Naive thymus-derived CD4-positive, alpha-beta T cell (primary cell): ENCODE results near the gene CORO2B. TPM values are rescaled to one million over a fixed set of nuclear protein-coding genes. Genes with fewer than 3 reads are reported as not detected.

Source experiments
- ATAC-seq: fragments of 150-1000 bp; cut with Tn5 transposase; 2 replicates; pipeline ENCODE4 v1.10.0; 2021; ENCODE audit warnings: mild to moderate bottlenecking, moderate library complexity
- CTCF ChIA-PET: fragments of 350-600 bp; sonication (Branson Sonifier 250); formaldehyde crosslinking; loops from one replicate; lab custom pipeline; 2021; ENCODE audit warnings: antibody characterized with exemption; lab: Charles Lee
- POLR2A ChIA-PET: fragments of 350-600 bp; sonication (Branson Sonifier 250); formaldehyde crosslinking; loops from one replicate; lab custom pipeline; 2021; ENCODE audit warnings: antibody characterized with exemption, inconsistent platforms; lab: Charles Lee
- DNase-seq, 9 donors: peaks; one replicate each; pipeline versions ENCODE4 v3.0.0 to v3.0.0-alpha.2; 2020 to 2022; ENCODE audit warnings: mixed read lengths in 1 of 9
- H3K27ac ChIP-seq: one replicate; pipeline ENCODE4 v1.7.0; 2013; ENCODE audit warnings: mild to moderate bottlenecking, low read depth, low read length, moderate library complexity
- H3K27me3 ChIP-seq, 2 donors: one replicate each; pipeline ENCODE4 v1.7.0; 2013; ENCODE audit warnings: low read length in 2 of 2, mild to moderate bottlenecking in 2 of 2, moderate library complexity in 2 of 2; ENCODE audit not compliant: control insufficient read depth in 2 of 2, insufficient read depth in 2 of 2
- H3K36me3 ChIP-seq, 3 experiments: 1 replicate in 2 of 3; 2 replicates in 1 of 3; pipeline ENCODE4 v1.7.0; 2013; ENCODE audit warnings: low read length in 3 of 3, mild to moderate bottlenecking in 3 of 3, moderate library complexity in 1 of 3; ENCODE audit not compliant: insufficient read depth in 3 of 3, control insufficient read depth in 2 of 3
- H3K4me1 ChIP-seq, 2 donors: one replicate each; pipeline ENCODE4 v1.7.0; 2013; ENCODE audit warnings: low read length in 2 of 2, mild to moderate bottlenecking in 2 of 2, moderate library complexity in 1 of 2; ENCODE audit not compliant: control insufficient read depth in 2 of 2, insufficient read depth in 2 of 2
- H3K4me3 ChIP-seq: 2 replicates; pipeline ENCODE4 v1.7.0; 2013; ENCODE audit warnings: mild to moderate bottlenecking, low read length
- H3K9me3 ChIP-seq, 3 experiments: 1 replicate in 2 of 3; 2 replicates in 1 of 3; pipeline ENCODE4 v1.7.0; 2013; ENCODE audit warnings: low read length in 3 of 3; ENCODE audit not compliant: control insufficient read depth in 2 of 3
- H3K27ac Mint-ChIP-seq, 9 donors: one replicate each; pipeline ENCODE4 v1.8.0; 2020 to 2022; ENCODE audit warnings: mixed read lengths in 9 of 9, mild to moderate bottlenecking in 8 of 9, moderate library complexity in 5 of 9, inconsistent platforms in 2 of 9
- H3K27me3 Mint-ChIP-seq, 5 donors: one replicate each; pipeline ENCODE4 v1.8.0; 2021 to 2022; ENCODE audit warnings: mixed read lengths in 5 of 5, mild to moderate bottlenecking in 1 of 5
- H3K36me3 Mint-ChIP-seq, 5 donors: one replicate each; pipeline ENCODE4 v1.8.0; 2020 to 2022; ENCODE audit warnings: mixed read lengths in 5 of 5, mild to moderate bottlenecking in 3 of 5, inconsistent platforms in 1 of 5
- H3K4me1 Mint-ChIP-seq, 7 donors: one replicate each; pipeline ENCODE4 v1.8.0; 2020 to 2022; ENCODE audit warnings: mixed read lengths in 7 of 7, mild to moderate bottlenecking in 3 of 7, inconsistent platforms in 1 of 7
- H3K4me3 Mint-ChIP-seq, 10 donors: one replicate each; pipeline ENCODE4 v1.8.0; 2020 to 2022; ENCODE audit warnings: mild to moderate bottlenecking in 10 of 10, mixed read lengths in 10 of 10, moderate library complexity in 6 of 10, inconsistent platforms in 2 of 10
- H3K9me3 Mint-ChIP-seq, 11 donors: one replicate each; pipeline ENCODE4 v1.8.0; 2020 to 2022; ENCODE audit warnings: mixed read lengths in 11 of 11, mild to moderate bottlenecking in 4 of 11, inconsistent platforms in 1 of 11, moderate library complexity in 1 of 11
- intact Hi-C, 2 donors: fragments of 100-400 bp; cut with micrococcal nuclease; formaldehyde crosslinking; loops; one replicate each; pipeline ENCODE4 v1.15.1; 2023
- polyA plus RNA-seq, 2 donors: library from polyadenylated mRNA; unstranded; fragments of 300-500 nt; fragmentation: Illumina TruSeq; gene quantifications; one replicate each; pipeline ENCODE4 v1.2.3, GENCODE V29; 2021
- total RNA-seq, 6 experiments: library from RNA in 5 of 6; stranded (reverse) in 5 of 6; gene quantifications; 1 replicate in 5 of 6; 2 replicates in 1 of 6; pipeline ENCODE4 v1.2.3 and lab custom pipeline; 2021 to 2026

CORO2B gene
- total and polyA plus RNA-seq, 7 experiments from 2014 or later: 0.15 TPM; not detected in 6

DNA sequence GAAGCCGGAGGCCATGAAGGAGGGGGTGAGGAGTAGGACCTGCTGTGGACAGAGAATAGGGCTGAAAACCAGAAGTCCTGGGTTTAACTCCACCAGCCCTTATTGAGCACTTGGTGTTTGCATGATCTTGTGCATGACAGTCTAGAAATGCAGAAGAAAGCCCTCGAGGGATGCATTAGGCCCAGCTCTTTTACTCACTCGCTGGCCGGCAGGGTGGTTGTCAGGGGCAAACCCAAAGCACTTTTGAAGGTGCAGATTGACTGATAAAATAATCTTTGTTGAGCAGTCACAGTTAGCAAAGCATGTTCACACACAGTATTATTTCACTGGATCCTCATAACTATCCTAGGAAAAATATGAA, 55.3 kb downstream of the CORO2B start:
- intact Hi-C loops: no loop called here
- H3K4me1 ChIP-seq: no peaks in the 10 kb centered on the region
- H3K9me3 ChIP-seq: no peaks in the 10 kb centered on the region
- no peaks in the 10 kb centered on the region for H3K9me3 Mint-ChIP-seq
- H3K27me3 Mint-ChIP-seq: peaks cover 0 to 5% (median 2%) of the 10 kb centered on the region in 5 donors
- H3K27ac Mint-ChIP-seq: no peak overlapping the region
- DNase-seq: no peak
- no peaks in the 10 kb centered on the region for H3K36me3 ChIP-seq
- H3K36me3 Mint-ChIP-seq: no peaks in the 10 kb centered on the region
- H3K27me3 ChIP-seq: no peaks in the 10 kb centered on the region
- ChIA-PET POLR2A (no interaction called here), CTCF (no interaction called here)
- no peaks in the 10 kb centered on the region for H3K4me1 Mint-ChIP-seq
- no peak for ATAC-seq
- H3K27ac ChIP-seq: no peak overlapping the region
- no peak overlapping the region for H3K4me3 Mint-ChIP-seq
- no peak overlapping the region for H3K4me3 ChIP-seq

DNA sequence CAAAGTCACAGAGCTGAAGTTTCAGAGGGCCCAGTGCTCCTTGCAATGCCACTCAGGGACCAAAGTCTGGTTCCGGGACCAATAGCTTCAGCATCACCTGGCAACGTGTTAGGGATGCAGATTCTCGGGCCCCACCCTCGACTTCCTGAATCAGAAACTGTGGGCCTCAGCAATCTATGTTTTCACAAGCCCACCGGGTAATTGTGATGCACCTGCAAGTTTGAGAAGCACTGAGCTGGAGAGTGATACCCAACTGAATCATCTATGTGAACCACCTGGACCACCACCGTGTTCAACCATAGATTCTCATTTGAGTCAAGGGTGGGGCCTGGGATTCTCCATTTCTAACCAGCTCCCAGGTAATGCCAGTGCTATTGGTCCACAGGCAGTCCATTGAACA, 55.7 kb downstream of the CORO2B start:
- Mint-ChIP-seq H3K4me3 (no peak overlapping the region), H3K27ac (peak overlapping the region in 1 of 9 donors; percentile 51), H3K4me1 (no peaks in the 10 kb centered on the region), H3K9me3 (no peaks in the 10 kb centered on the region), H3K36me3 (no peaks in the 10 kb centered on the region), H3K27me3 (peaks cover 0 to 5% (median 2%) of the 10 kb centered on the region in 5 donors)
- Histone ChIP-seq H3K4me1 (no peaks in the 10 kb centered on the region), H3K27ac (no peak overlapping the region), H3K4me3 (no peak overlapping the region), H3K27me3 (no peaks in the 10 kb centered on the region), H3K9me3 (no peaks in the 10 kb centered on the region), H3K36me3 (no peaks in the 10 kb centered on the region)
- DNase-seq (no peak), ATAC-seq (no peak)
- POLR2A ChIA-PET: no interaction called here
- intact Hi-C loops: no loop called here
- CTCF ChIA-PET: no interaction called here

DNA sequence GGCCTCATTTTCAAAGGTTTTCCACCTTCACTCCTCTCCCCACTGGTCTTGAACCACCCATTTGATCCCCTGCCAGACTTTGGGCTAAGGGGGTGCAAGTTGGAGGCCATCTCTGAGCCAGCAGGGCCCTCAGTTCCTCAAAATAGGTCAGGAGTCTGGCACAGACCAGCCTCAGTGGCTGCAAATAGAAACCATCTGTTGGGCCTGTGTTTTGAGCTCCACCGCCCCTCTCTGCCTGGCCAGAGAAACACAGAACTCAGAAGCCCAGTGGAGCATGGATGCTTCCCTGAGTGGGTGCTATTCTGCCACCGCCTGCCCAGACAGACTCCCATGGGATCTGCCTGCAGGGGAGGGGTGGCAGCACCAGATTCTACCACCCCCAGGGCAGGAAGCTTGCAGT, 56.3 kb downstream of the CORO2B start:
- no peak overlapping the region for H3K4me3 Mint-ChIP-seq
- H3K4me3 ChIP-seq: no peak overlapping the region
- peaks cover 0 to 2% (median 0%) of the 10 kb centered on the region in 5 donors for H3K27me3 Mint-ChIP-seq
- no peak overlapping the region for H3K27ac ChIP-seq
- no peaks in the 10 kb centered on the region for H3K4me1 Mint-ChIP-seq
- H3K4me1 ChIP-seq: no peaks in the 10 kb centered on the region
- no peaks in the 10 kb centered on the region for H3K36me3 Mint-ChIP-seq
- DNase-seq: no peak
- H3K27me3 ChIP-seq: no peaks in the 10 kb centered on the region
- no peaks in the 10 kb centered on the region for H3K36me3 ChIP-seq
- no peak for ATAC-seq
- POLR2A ChIA-PET: no interaction called here
- intact Hi-C loops: no loop called here
- H3K9me3 Mint-ChIP-seq: no peaks in the 10 kb centered on the region
- no peak overlapping the region for H3K27ac Mint-ChIP-seq
- CTCF ChIA-PET: no interaction called here
- H3K9me3 ChIP-seq: no peaks in the 10 kb centered on the region

GRCh38 chr15:68636256-68636655, 57.5 kb downstream of the CORO2B start:
- ATAC-seq (no peak), DNase-seq (no peak)
- Mint-ChIP-seq H3K9me3 (no peaks in the 10 kb centered on the region), H3K27me3 (no peaks in the 10 kb centered on the region), H3K4me1 (no peaks in the 10 kb centered on the region), H3K27ac (no peak overlapping the region), H3K36me3 (no peaks in the 10 kb centered on the region), H3K4me3 (no peak overlapping the region)
- Histone ChIP-seq H3K27ac (no peak overlapping the region), H3K9me3 (no peaks in the 10 kb centered on the region), H3K27me3 (no peaks in the 10 kb centered on the region), H3K4me3 (no peak overlapping the region), H3K36me3 (no peaks in the 10 kb centered on the region), H3K4me1 (no peaks in the 10 kb centered on the region)
- ChIA-PET CTCF (interaction anchor here (0.6 kb wide), 1 partner anchor 34 kb away, joined by 3 read pairs; no protein-coding TSS in a partner anchor), POLR2A (no interaction called here)
- intact Hi-C loops: no loop called here

- Mint-ChIP-seq H3K36me3 (no peaks in the 10 kb centered on the region), H3K4me3 (no peak overlapping the region), H3K27ac (no peak overlapping the region), H3K27me3 (no peaks in the 10 kb centered on the region), H3K9me3 (no peaks in the 10 kb centered on the region), H3K4me1 (no peaks in the 10 kb centered on the region)
- Histone ChIP-seq H3K36me3 (no peaks in the 10 kb centered on the region), H3K9me3 (no peaks in the 10 kb centered on the region), H3K27ac (no peak overlapping the region), H3K4me1 (no peaks in the 10 kb centered on the region), H3K4me3 (no peak overlapping the region), H3K27me3 (no peaks in the 10 kb centered on the region)
- ChIA-PET POLR2A (no interaction called here), CTCF (interaction anchor here (0.6 kb wide), 1 partner anchor 1918 kb away, joined by 3 read pairs; no protein-coding TSS in a partner anchor)
- intact Hi-C loops: no loop called here
- no peak for ATAC-seq
- DNase-seq: no peak
These were observed 59.1 kb downstream of the CORO2B start for GRCh38 chr15:68637767-68638404.

GRCh38 chr15:68638953-68639515, 60.2 kb downstream of the CORO2B start:
- Mint-ChIP-seq H3K27ac (no peak overlapping the region), H3K36me3 (no peaks in the 10 kb centered on the region), H3K4me3 (no peak overlapping the region), H3K27me3 (no peaks in the 10 kb centered on the region), H3K4me1 (no peaks in the 10 kb centered on the region), H3K9me3 (no peaks in the 10 kb centered on the region)
- Histone ChIP-seq H3K4me1 (no peaks in the 10 kb centered on the region), H3K36me3 (no peaks in the 10 kb centered on the region), H3K9me3 (no peaks in the 10 kb centered on the region), H3K4me3 (no peak overlapping the region), H3K27ac (no peak overlapping the region), H3K27me3 (no peaks in the 10 kb centered on the region)
- no peak for ATAC-seq
- ChIA-PET CTCF (interaction anchor here (0.7 kb wide), 1 partner anchor 285 kb away, joined by 3 read pairs; no protein-coding TSS in a partner anchor), POLR2A (no interaction called here)
- intact Hi-C loops: no loop called here
- no peak for DNase-seq
